Nephron (organoid): ENCODE results near the gene PDGFD.

ENCODE experiments used
- H3K27ac Mint-ChIP-seq, 3 experiments: 2 replicates each; pipeline ENCODE4 v1.8.0; 2020; ENCODE audit warnings: mixed read lengths in 3 of 3, mild to moderate bottlenecking in 2 of 3, moderate library complexity in 1 of 3
- H3K27me3 Mint-ChIP-seq: 2 replicates; pipeline ENCODE4 v1.8.0; 2021; ENCODE audit warnings: low read depth, mild to moderate bottlenecking, moderate library complexity, mixed read lengths
- H3K36me3 Mint-ChIP-seq: 2 replicates; pipeline ENCODE4 v1.8.0; 2020; ENCODE audit warnings: low read depth, mixed read lengths
- H3K4me1 Mint-ChIP-seq: 2 replicates; pipeline ENCODE4 v1.8.0; 2020; ENCODE audit warnings: mixed read lengths
- H3K4me3 Mint-ChIP-seq, 3 experiments: 2 replicates each; pipeline ENCODE4 v1.8.0; 2020; ENCODE audit warnings: mild to moderate bottlenecking in 3 of 3, mixed read lengths in 3 of 3, moderate library complexity in 2 of 3
- H3K9me3 Mint-ChIP-seq: 2 replicates; pipeline ENCODE4 v1.8.0; 2020; ENCODE audit warnings: mixed read lengths
- CTCF ChIP-seq, 3 experiments: fragments of 200-600 bp; sonication (generic); IDR thresholded peaks; one replicate each; pipeline ENCODE4 v1.5.0; 2021; ENCODE audit warnings: antibody characterized with exemption in 3 of 3; ENCODE audit not compliant: unreplicated experiment in 3 of 3

The PDGFD gene

GRCh38 chr11:104078245-104078644 is 85.7 kb downstream of the PDGFD start:
- H3K27me3 Mint-ChIP-seq: no peaks in the 10 kb centered on the region
- TF ChIP-seq CTCF (IDR thresholded peaks at IDR 0.05; ENCODE audit: unreplicated experiment in 3 of 3): no peak

GRCh38 chr11:104076455-104076854 is 87.5 kb downstream of the PDGFD start:
- no peaks in the 10 kb centered on the region for H3K27me3 Mint-ChIP-seq
- H3K36me3 Mint-ChIP-seq: no peaks in the 10 kb centered on the region
- no peak overlapping the region for H3K4me3 Mint-ChIP-seq
- no peak overlapping the region for H3K27ac Mint-ChIP-seq
- H3K4me1 Mint-ChIP-seq: no peaks in the 10 kb centered on the region
- no peaks in the 10 kb centered on the region for H3K9me3 Mint-ChIP-seq
- TF ChIP-seq CTCF (IDR thresholded peaks at IDR 0.05; ENCODE audit: unreplicated experiment in 3 of 3): no peak

More at GRCh38 chr11:104078245-104078644, 85.7 kb downstream of the PDGFD start:
- Mint-ChIP-seq H3K4me1 (no peaks in the 10 kb centered on the region), H3K4me3 (no peak overlapping the region), H3K36me3 (no peaks in the 10 kb centered on the region), H3K9me3 (no peaks in the 10 kb centered on the region), H3K27ac (no peak overlapping the region)

GRCh38 chr11:104075706-104076105 is 88.2 kb downstream of the PDGFD start:
- Mint-ChIP-seq H3K27ac (no peak overlapping the region), H3K36me3 (no peaks in the 10 kb centered on the region), H3K4me3 (no peak overlapping the region), H3K4me1 (no peaks in the 10 kb centered on the region), H3K9me3 (no peaks in the 10 kb centered on the region), H3K27me3 (no peaks in the 10 kb centered on the region)
- TF ChIP-seq CTCF (IDR thresholded peaks at IDR 0.05; ENCODE audit: unreplicated experiment in 3 of 3): no peak

- H3K27ac Mint-ChIP-seq: no peak overlapping the region
- H3K4me1 Mint-ChIP-seq: no peaks in the 10 kb centered on the region
- no peak for TF ChIP-seq CTCF (IDR thresholded peaks at IDR 0.05; ENCODE audit: unreplicated experiment in 3 of 3)
- H3K4me3 Mint-ChIP-seq: no peak overlapping the region
- no peaks in the 10 kb centered on the region for H3K27me3 Mint-ChIP-seq
- H3K36me3 Mint-ChIP-seq: no peaks in the 10 kb centered on the region
- H3K9me3 Mint-ChIP-seq: no peaks in the 10 kb centered on the region
Measured at GRCh38 chr11:104075091-104075490, 88.9 kb downstream of the PDGFD start.

GRCh38 chr11:104073950-104074705 is 89.8 kb downstream of the PDGFD start:
- TF ChIP-seq CTCF (IDR thresholded peaks at IDR 0.05; ENCODE audit: unreplicated experiment in 3 of 3): no peak
- Mint-ChIP-seq H3K36me3 (no peaks in the 10 kb centered on the region), H3K4me3 (no peak overlapping the region), H3K27ac (no peak overlapping the region), H3K9me3 (no peaks in the 10 kb centered on the region), H3K27me3 (no peaks in the 10 kb centered on the region), H3K4me1 (no peaks in the 10 kb centered on the region)

- no peaks in the 10 kb centered on the region for H3K27me3 Mint-ChIP-seq
- H3K36me3 Mint-ChIP-seq: no peaks in the 10 kb centered on the region
- no peak for TF ChIP-seq CTCF (IDR thresholded peaks at IDR 0.05; ENCODE audit: unreplicated experiment in 3 of 3)
- H3K9me3 Mint-ChIP-seq: peaks cover 4% of the 10 kb centered on the region
- no peak overlapping the region for H3K4me3 Mint-ChIP-seq
- no peaks in the 10 kb centered on the region for H3K4me1 Mint-ChIP-seq
- no peak overlapping the region for H3K27ac Mint-ChIP-seq
Measured at GRCh38 chr11:104067534-104067933, 96.4 kb downstream of the PDGFD start.
